Kidney (tissue), 14 donors: ENCODE results near the gene ADAM15. TPM values are rescaled to one million over a fixed set of nuclear protein-coding genes. Genes with fewer than 3 reads are reported as not detected.

Experiments
- DNase-seq, 5 donors: peaks; one replicate each; pipeline ENCODE4 v3.0.0-alpha.2; 2013 to 2020
- FAIRE-seq: peaks from 2 replicates; lab custom pipeline; 2012; peaks lifted over from hg19 to GRCh38; lab: Jason Lieb, UNC
- H3K27ac ChIP-seq, 2 donors: one replicate each; pipeline ENCODE4 v1.7.0; 2013; ENCODE audit warnings: low read depth in 2 of 2, low read length in 2 of 2, inconsistent platforms in 1 of 2
- H3K27me3 ChIP-seq: one replicate; pipeline ENCODE4 v1.7.1; 2013; ENCODE audit warnings: low read length, inconsistent platforms; ENCODE audit not compliant: control insufficient read depth, insufficient read depth
- H3K36me3 ChIP-seq, 3 donors: one replicate each; pipeline versions ENCODE4 v1.7.0 to v1.7.1; 2013; ENCODE audit warnings: low read length in 3 of 3, control low read depth in 1 of 3, inconsistent platforms in 1 of 3; ENCODE audit not compliant: insufficient read depth in 3 of 3, control insufficient read depth in 2 of 3
- H3K4me1 ChIP-seq, 3 donors: one replicate each; pipeline versions ENCODE4 v1.7.0 to v1.7.1; 2013; ENCODE audit warnings: low read length in 3 of 3, inconsistent platforms in 1 of 3, low read depth in 1 of 3; ENCODE audit not compliant: control insufficient read depth in 2 of 3, insufficient read depth in 2 of 3
- H3K4me3 ChIP-seq, 3 donors: one replicate each; pipeline versions ENCODE4 v1.7.0 to v1.8.1; 2013; ENCODE audit warnings: low read length in 3 of 3, control low read depth in 1 of 3, inconsistent platforms in 1 of 3
- H3K9ac ChIP-seq, 3 donors: one replicate each; pipeline versions ENCODE4 v1.7.0 to v1.7.1; 2013; ENCODE audit warnings: low read length in 3 of 3, control low read depth in 1 of 3, inconsistent platforms in 1 of 3
- H3K9me3 ChIP-seq, 3 donors: one replicate each; pipeline versions ENCODE4 v1.7.0 to v1.7.1; 2013; ENCODE audit warnings: low read length in 3 of 3, control low read depth in 1 of 3, inconsistent platforms in 1 of 3; ENCODE audit not compliant: control insufficient read depth in 2 of 3, insufficient read depth in 1 of 3
- CTCF ChIP-seq: IDR thresholded peaks from 3 replicates; pipeline ENCODE4 v1.5.1; 2012; ENCODE audit warnings: mild to moderate bottlenecking, moderate library complexity, borderline replicate concordance; ENCODE audit not compliant: insufficient read depth; ENCODE audit errors: extremely low read depth
- intact Hi-C: fragments of 100-400 bp; cut with DNase I; formaldehyde crosslinking; loops from one replicate; pipeline ENCODE4 v1.11.1; 2022
- polyA plus RNA-seq: library from polyadenylated mRNA; stranded (reverse); fragments of 350-450 nt; fragmentation: Illumina TruSeq; extraction: RNeasy Lipid Tissue Mini Kit (QIAGEN cat#74804); gene quantifications from one replicate; pipeline ENCODE4 v1.2.3, GENCODE V29; 2014; ENCODE audit warnings: low read depth, low replicate concordance; ENCODE audit not compliant: insufficient read depth
- total RNA-seq: library from RNA; stranded (reverse); fragmentation: NEBNext Ultra II Directional; extraction: Animal tissue kit (Norgen Biotek cat#: 25700); gene quantifications from one replicate; pipeline ENCODE4 v1.2.1, GENCODE V29; 2021
- donor health status: control.
- donor health status: control.
- donor health status: control.
- donor health status: control.
- donor health status: control.
- donor health status: DM: yes; HTN: yes; CAD: no.
- donor health status: Normal renal cell carcinoma (clear cell type).

The ADAM15 gene
- total and polyA plus RNA-seq, 2 donors from 2014 or later, result 68.4 to 152 TPM

GRCh38 chr1:155040358-155041093 lies 10.6 kb upstream of the ADAM15 start:
- DNase-seq, result peak in 1 of 5 donors; percentile 51
- Histone ChIP-seq H3K27me3 (no peaks in the 10 kb centered on the region), H3K27ac (no peak overlapping the region), H3K9ac (no peak overlapping the region), H3K36me3 (no peaks in the 10 kb centered on the region), H3K4me3 (no peak overlapping the region), H3K9me3 (no peaks in the 10 kb centered on the region), H3K4me1 (peaks cover 0 to 5% (median 0%) of the 10 kb centered on the region in 3 donors)
- FAIRE-seq, result no peak
- intact Hi-C loops, result no loop called here
- TF ChIP-seq CTCF, result no peak

- DNase-seq, result no peak
- TF ChIP-seq CTCF, result no peak
- FAIRE-seq, result no peak
- Histone ChIP-seq H3K9me3 (no peaks in the 10 kb centered on the region), H3K9ac (no peak overlapping the region), H3K36me3 (no peaks in the 10 kb centered on the region), H3K27ac (no peak overlapping the region), H3K4me3 (no peak overlapping the region), H3K27me3 (no peaks in the 10 kb centered on the region), H3K4me1 (peaks cover 0 to 5% (median 0%) of the 10 kb centered on the region in 3 donors)
- intact Hi-C loops, result no loop called here
Observed at GRCh38 chr1:155042789-155043188, 8.3 kb upstream of the ADAM15 start.

- Histone ChIP-seq H3K9ac (no peak overlapping the region), H3K27me3 (no peaks in the 10 kb centered on the region), H3K4me3 (no peak overlapping the region), H3K4me1 (peaks cover 0 to 5% (median 0%) of the 10 kb centered on the region in 3 donors), H3K36me3 (no peaks in the 10 kb centered on the region), H3K9me3 (no peaks in the 10 kb centered on the region), H3K27ac (no peak overlapping the region)
- no peak for TF ChIP-seq CTCF
- FAIRE-seq, result no peak
- DNase-seq, result no peak
- intact Hi-C loops, result no loop called here
Observed at GRCh38 chr1:155043301-155043702, 7.8 kb upstream of the ADAM15 start.
